ENCODE data around the gene NFIA. TPM values are rescaled to one million over a fixed set of nuclear protein-coding genes. Genes with fewer than 3 reads are reported as not detected.

NFIA gene
- total and polyA plus RNA-seq, 2 of the 13 experiments (the other 11 are each of a cell fraction or from before 2014, with no cell fraction given): 14.7 to 28.5 TPM

GRCh38 chr1:61081686-61082310 is 563 bp upstream of the NFIA start (continued):
- TF ChIP-seq ZNF281 (CRISPR knock-in tag; IDR thresholded peaks at IDR 0.05; ENCODE audit: borderline replicate concordance) (peak; percentile 92), HDAC2 (CRISPR knock-in tag; IDR thresholded peaks at IDR 0.05) (0 out of 2 replicates have a peak, but pooled peaks have one; percentile 22), ZFY (CRISPR knock-in tag; IDR thresholded peaks at IDR 0.05) (no peak), ZBED4 (CRISPR knock-in tag; IDR thresholded peaks at IDR 0.05; ENCODE audit: borderline replicate concordance) (no peak), SP140L (CRISPR knock-in tag; IDR thresholded peaks at IDR 0.05; ENCODE audit: borderline replicate concordance) (no peak), TERF1 (CRISPR knock-in tag; IDR thresholded peaks at IDR 0.05) (no peak), ZNF382 (CRISPR knock-in tag; IDR thresholded peaks at IDR 0.05; ENCODE audit: borderline replicate concordance) (no peak), ZSCAN29 (CRISPR knock-in tag; conservative IDR thresholded peaks at IDR 0.05) (no peak), ZNF660 (CRISPR knock-in tag; IDR thresholded peaks at IDR 0.05; ENCODE audit: borderline replicate concordance, low read depth) (no peak), ZNF33B (CRISPR knock-in tag; IDR thresholded peaks at IDR 0.05) (no peak), ZNF253 (CRISPR knock-in tag; IDR thresholded peaks at IDR 0.05; ENCODE audit: borderline replicate concordance) (no peak), ZNF232 (CRISPR knock-in tag; IDR thresholded peaks at IDR 0.05; ENCODE audit: borderline replicate concordance) (no peak), RCOR2 (CRISPR knock-in tag; IDR thresholded peaks at IDR 0.05) (no peak), ZMYM4 (CRISPR knock-in tag; IDR thresholded peaks at IDR 0.05) (no peak), ZNF784 (CRISPR knock-in tag; IDR thresholded peaks at IDR 0.05; ENCODE audit: borderline replicate concordance) (no peak), DR1 (CRISPR knock-in tag; IDR thresholded peaks at IDR 0.05) (no peak), STAG1 (CRISPR knock-in tag; IDR thresholded peaks at IDR 0.05) (no peak), SOX13 (IDR thresholded peaks at IDR 0.05) (no peak), SOX13 (CRISPR knock-in tag; conservative IDR thresholded peaks at IDR 0.05 in 1 of 2, IDR thresholded peaks at IDR 0.05 in 1 of 2) (0 out of 4 replicates have a peak, but pooled peaks of 1 of the 2 experiments have one; percentile 42), HCFC1 (IDR thresholded peaks at IDR 0.05; ENCODE audit: low read depth, low read length) (no peak), ZNF75D (CRISPR knock-in tag; IDR thresholded peaks at IDR 0.05; ENCODE audit: borderline replicate concordance) (no peak), TBL1XR1 (IDR thresholded peaks at IDR 0.05; ENCODE audit: borderline replicate concordance, low read length, partially characterized antibody) (no peak)
